Measurements from ENCODE around the gene SMIM5. TPM values are rescaled to one million over a fixed set of nuclear protein-coding genes. Genes with fewer than 3 reads are reported as not detected.

The SMIM5 gene
- total and polyA plus RNA-seq, 7 donors = 0.11 to 0.92 (median 0.19) TPM; not detected in 1

DNA sequence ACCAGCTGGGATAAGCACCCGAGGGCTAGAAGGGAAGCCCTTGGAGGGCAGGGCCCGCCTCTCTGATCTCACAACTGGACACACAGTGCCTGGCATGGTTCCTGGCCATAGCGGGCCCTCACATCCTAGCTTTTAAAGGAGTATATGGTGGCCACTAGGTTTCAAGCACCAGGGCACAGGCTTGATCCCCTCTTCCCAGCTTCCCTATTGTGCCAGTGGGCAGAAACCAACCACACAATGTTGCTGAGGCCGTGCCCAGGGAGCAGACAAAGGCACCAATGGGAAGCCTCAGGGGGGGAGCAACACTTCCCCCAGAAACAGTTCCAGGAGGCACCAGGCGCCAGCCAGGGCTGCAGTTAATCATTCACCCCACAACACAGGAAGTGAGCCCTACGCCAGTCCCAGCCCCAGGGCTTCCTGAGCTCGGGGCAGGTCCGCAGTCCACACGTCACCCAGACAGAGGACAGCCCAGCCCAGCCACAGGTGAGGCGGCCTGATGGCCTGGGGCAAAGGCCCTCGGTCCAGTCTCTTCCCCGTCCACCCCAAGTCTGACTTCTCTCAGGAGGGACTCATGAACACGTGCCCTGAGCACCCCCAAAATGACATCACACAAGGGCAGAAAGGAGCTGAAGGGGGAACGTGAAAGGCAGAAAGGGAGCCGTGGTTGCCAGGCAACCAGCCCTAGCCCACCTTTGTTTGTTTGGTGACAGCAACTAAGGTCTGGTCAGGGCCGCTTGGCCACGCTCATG is 12.8 kb downstream of the SMIM5 start:
- Histone ChIP-seq H3K9me3 (no peaks in the 10 kb centered on the region), H3K27me3 (ENCODE audit: insufficient read depth in 3 of 3, low read length in 2 of 3) (no peaks in the 10 kb centered on the region), H3K4me1 (no peaks in the 10 kb centered on the region), H3K36me3 (ENCODE audit: insufficient read depth in 1 of 2, low read depth in 1 of 2) (peaks cover 0 to 52% of the 10 kb centered on the region in 2 donors), H3K27ac (no peak overlapping the region), H3K4me3 (no peak overlapping the region)
- WGBS, 3 donors = 87 to 89% (median 88%) methylated on average over 16 to 17 of the region's 17 CpGs
- ATAC-seq (peak; percentile 20 to 40 (median 34)), DNase-seq (no peak)
- TF ChIP-seq, protein P1, sequence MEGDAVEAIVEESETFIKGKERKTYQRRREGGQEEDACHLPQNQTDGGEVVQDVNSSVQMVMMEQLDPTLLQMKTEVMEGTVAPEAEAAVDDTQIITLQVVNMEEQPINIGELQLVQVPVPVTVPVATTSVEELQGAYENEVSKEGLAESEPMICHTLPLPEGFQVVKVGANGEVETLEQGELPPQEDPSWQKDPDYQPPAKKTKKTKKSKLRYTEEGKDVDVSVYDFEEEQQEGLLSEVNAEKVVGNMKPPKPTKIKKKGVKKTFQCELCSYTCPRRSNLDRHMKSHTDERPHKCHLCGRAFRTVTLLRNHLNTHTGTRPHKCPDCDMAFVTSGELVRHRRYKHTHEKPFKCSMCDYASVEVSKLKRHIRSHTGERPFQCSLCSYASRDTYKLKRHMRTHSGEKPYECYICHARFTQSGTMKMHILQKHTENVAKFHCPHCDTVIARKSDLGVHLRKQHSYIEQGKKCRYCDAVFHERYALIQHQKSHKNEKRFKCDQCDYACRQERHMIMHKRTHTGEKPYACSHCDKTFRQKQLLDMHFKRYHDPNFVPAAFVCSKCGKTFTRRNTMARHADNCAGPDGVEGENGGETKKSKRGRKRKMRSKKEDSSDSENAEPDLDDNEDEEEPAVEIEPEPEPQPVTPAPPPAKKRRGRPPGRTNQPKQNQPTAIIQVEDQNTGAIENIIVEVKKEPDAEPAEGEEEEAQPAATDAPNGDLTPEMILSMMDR (IDR thresholded peaks at IDR 0.05) = no peak
- intact Hi-C loops (cut with DNase I) = no loop called here

- WGBS, 3 donors = 96 to 99% (median 98%) methylated on average over 6 of the region's 6 CpGs
- no peaks in the 10 kb centered on the region for H3K9me3 ChIP-seq
- H3K36me3 ChIP-seq (ENCODE audit: insufficient read depth in 1 of 2, low read depth in 1 of 2) = peaks cover 0 to 58% of the 10 kb centered on the region in 2 donors
- DNase-seq = no peak
- no peaks in the 10 kb centered on the region for H3K4me1 ChIP-seq
- no peak overlapping the region for H3K4me3 ChIP-seq
- H3K27me3 ChIP-seq (ENCODE audit: insufficient read depth in 3 of 3, low read length in 2 of 3) = no peaks in the 10 kb centered on the region
- ATAC-seq = peak in 1 of 4 donors; percentile 6
- no peak overlapping the region for H3K27ac ChIP-seq
- TF ChIP-seq, protein P1 (IDR thresholded peaks at IDR 0.05) = no peak
- intact Hi-C loops (cut with DNase I) = no loop called here
Measured at GRCh38 chr17:75646638-75646992, 13.4 kb downstream of the SMIM5 start.

- WGBS, 3 donors = 89 to 91% (median 90%) methylated on average over 7 of the region's 7 CpGs
- Histone ChIP-seq H3K9me3 (no peaks in the 10 kb centered on the region), H3K27me3 (ENCODE audit: insufficient read depth in 3 of 3, low read length in 2 of 3) (no peaks in the 10 kb centered on the region), H3K4me3 (no peak overlapping the region), H3K4me1 (no peaks in the 10 kb centered on the region), H3K27ac (no peak overlapping the region), H3K36me3 (ENCODE audit: insufficient read depth in 1 of 2, low read depth in 1 of 2) (peaks cover 0 to 62% of the 10 kb centered on the region in 2 donors)
- ATAC-seq (no peak), DNase-seq (no peak)
- intact Hi-C loops (cut with DNase I) = no loop called here
- TF ChIP-seq, protein P1 (IDR thresholded peaks at IDR 0.05) = no peak
Measured at GRCh38 chr17:75647061-75647460, 13.8 kb downstream of the SMIM5 start.

DNA sequence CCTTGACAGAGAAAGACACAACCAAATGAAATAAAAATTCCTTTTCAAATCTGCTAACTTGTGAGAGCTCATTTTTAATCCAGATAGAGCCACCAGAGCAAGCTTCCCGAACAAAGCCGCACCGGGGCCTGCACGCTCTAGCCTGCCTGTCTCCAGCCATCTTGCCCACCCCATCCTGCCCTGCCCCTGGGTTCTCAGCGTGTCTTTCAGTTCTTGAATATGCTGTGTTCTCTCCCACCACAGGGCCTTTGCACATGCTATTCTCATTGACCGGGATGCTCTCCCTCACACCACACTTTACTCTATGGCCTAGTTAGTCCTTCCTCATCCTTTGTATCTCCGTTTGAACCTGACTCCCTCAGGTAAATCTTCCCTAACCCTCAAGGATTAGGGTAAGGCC is 14.7 kb downstream of the SMIM5 start:
- 97 to 99% (median 97%) methylated on average over 7 of the region's 7 CpGs for WGBS, 3 donors
- H3K27me3 ChIP-seq (ENCODE audit: insufficient read depth in 3 of 3, low read length in 2 of 3) = no peaks in the 10 kb centered on the region

More for the DNA sequence above, 14.7 kb downstream of the SMIM5 start:
- no peaks in the 10 kb centered on the region for H3K9me3 ChIP-seq
- H3K36me3 ChIP-seq (ENCODE audit: insufficient read depth in 1 of 2, low read depth in 1 of 2) = peaks cover 0 to 69% of the 10 kb centered on the region in 2 donors
- DNase-seq (no peak), ATAC-seq (no peak)
- H3K4me3 ChIP-seq = no peak overlapping the region
- intact Hi-C loops (cut with DNase I) = no loop called here
- no peak overlapping the region for H3K27ac ChIP-seq
- no peaks in the 10 kb centered on the region for H3K4me1 ChIP-seq
- TF ChIP-seq, protein P1 (IDR thresholded peaks at IDR 0.05) = no peak
